OCI-M2 (cell line): ENCODE results near the gene PMEL.
A peak's percentile ranks its signal among the peaks of the same experiment; 100 is the strongest.
"Not testable (repeated sequence)": the region's sequence is repeated elsewhere in the genome, so short reads cannot be mapped to it uniquely, and the experiment has no call there.

Experiments
- DNase-seq: peaks from one replicate; lab custom pipeline; 2025; ENCODE audit not compliant: unreplicated experiment; lab: John Stamatoyannopoulos, UW

PMEL gene

GRCh38 chr12:55983232-55983842 is 17.5 kb upstream of the PMEL start:
- no peak for DNase-seq

GRCh38 chr12:55982319-55982936 is 16.6 kb upstream of the PMEL start:
- DNase-seq: no peak

GRCh38 chr12:55981882-55982281 is 16.0 kb upstream of the PMEL start:
- not testable (repeated sequence) for DNase-seq

GRCh38 chr12:55979069-55979468 is 13.2 kb upstream of the PMEL start:
- no peak for DNase-seq

GRCh38 chr12:55978393-55978792 is 12.6 kb upstream of the PMEL start:
- DNase-seq: no peak

GRCh38 chr12:55974308-55974730 is 8.5 kb upstream of the PMEL start:
- no peak for DNase-seq

GRCh38 chr12:55973599-55974307 is 7.9 kb upstream of the PMEL start, which contains the start of gene RAB5B:
RAB5B (plus strand) TSS chr12:55974078; CDS start chr12:55986961, 12,883 bp downstream.
- peak; percentile 93 for DNase-seq

GRCh38 chr12:55972911-55973598 is 7.2 kb upstream of the PMEL start:
- no peak for DNase-seq

GRCh38 chr12:55972456-55972855 is 6.6 kb upstream of the PMEL start:
- DNase-seq: no peak

- DNase-seq: no peak
Measured at GRCh38 chr12:55972042-55972441, 6.2 kb upstream of the PMEL start.

- no peak for DNase-seq
Measured at GRCh38 chr12:55970775-55971174, 4.9 kb upstream of the PMEL start.

- DNase-seq: no peak
Measured at GRCh38 chr12:55969356-55969755, 3.5 kb upstream of the PMEL start.

- DNase-seq: peak; percentile 47
Measured at GRCh38 chr12:55966408-55967281, 803 bp upstream of the PMEL start, which contains the start of gene CDK2. CDK2 (plus strand) TSS chr12:55966830; CDS start chr12:55967009, 179 bp downstream.

GRCh38 chr12:55965240-55965639 is 602 bp downstream of the PMEL start:
- no peak for DNase-seq

- no peak for DNase-seq
Measured at GRCh38 chr12:55963760-55964159, 2.1 kb downstream of the PMEL start.

- DNase-seq: no peak
Measured at GRCh38 chr12:55957106-55957859, 8.6 kb downstream of the PMEL start.

- no peak for DNase-seq
Measured at GRCh38 chr12:55955800-55956508, 9.9 kb downstream of the PMEL start.

GRCh38 chr12:55955344-55955743 is 10.5 kb downstream of the PMEL start:
- DNase-seq: no peak

- DNase-seq: no peak
Measured at GRCh38 chr12:55946553-55946952, 19.3 kb downstream of the PMEL start.
